GM19239 (cell line): ENCODE data around the gene ZNF664.

Experiments used
- DNase-seq: peaks from one replicate; pipeline ENCODE4 v3.0.0; 2011; ENCODE audit warnings: low spot score; ENCODE audit not compliant: insufficient read length
- FAIRE-seq: peaks from 2 replicates; lab custom pipeline; 2011; peaks lifted over from hg19 to GRCh38; lab: Jason Lieb, UNC

Gene ZNF664

GRCh38 chr12:124006085-124006845 is 33.2 kb downstream of the ZNF664 start:
- DNase-seq (peak; percentile 27), FAIRE-seq (peak; percentile 81)

GRCh38 chr12:124006846-124007713 is 34.1 kb downstream of the ZNF664 start:
- no peak for FAIRE-seq
- DNase-seq, result no peak

- DNase-seq (no peak), FAIRE-seq (no peak)
Observed at GRCh38 chr12:124007826-124008570, 35.0 kb downstream of the ZNF664 start.

GRCh38 chr12:124008595-124008994 is 35.6 kb downstream of the ZNF664 start:
- FAIRE-seq, result no peak
- DNase-seq, result no peak

- DNase-seq (no peak), FAIRE-seq (no peak)
Observed at GRCh38 chr12:124009781-124010180, 36.8 kb downstream of the ZNF664 start.

- FAIRE-seq, result no peak
- no peak for DNase-seq
Observed at GRCh38 chr12:124010687-124011086, 37.7 kb downstream of the ZNF664 start.

- no peak for DNase-seq
- no peak for FAIRE-seq
Observed at GRCh38 chr12:124011435-124012115, 38.6 kb downstream of the ZNF664 start.

GRCh38 chr12:124013073-124013472 is 40.1 kb downstream of the ZNF664 start:
- DNase-seq (no peak), FAIRE-seq (no peak)

- FAIRE-seq (no peak), DNase-seq (no peak)
Observed at GRCh38 chr12:124015494-124016461, 42.8 kb downstream of the ZNF664 start.

- DNase-seq (no peak), FAIRE-seq (no peak)
Observed at GRCh38 chr12:124017064-124017463, 44.0 kb downstream of the ZNF664 start.

GRCh38 chr12:124018539-124018938 is 45.5 kb downstream of the ZNF664 start:
- no peak for FAIRE-seq
- DNase-seq, result no peak

GRCh38 chr12:124019115-124019514 is 46.1 kb downstream of the ZNF664 start:
- DNase-seq, result no peak
- no peak for FAIRE-seq

- FAIRE-seq (no peak), DNase-seq (no peak)
Observed at GRCh38 chr12:124020514-124020949, 47.5 kb downstream of the ZNF664 start.

GRCh38 chr12:124021007-124021406 is 48.0 kb downstream of the ZNF664 start:
- no peak for FAIRE-seq

GRCh38 chr12:124022161-124022560 is 49.1 kb downstream of the ZNF664 start:
- no peak for FAIRE-seq
- no peak for DNase-seq

More at GRCh38 chr12:124021007-124021406, 48.0 kb downstream of the ZNF664 start:
- DNase-seq, result no peak

GRCh38 chr12:124024263-124024678 is 51.3 kb downstream of the ZNF664 start:
- FAIRE-seq (no peak), DNase-seq (no peak)

GRCh38 chr12:124024776-124025175 is 51.8 kb downstream of the ZNF664 start:
- no peak for FAIRE-seq
- DNase-seq, result no peak

GRCh38 chr12:124025661-124026060 is 52.6 kb downstream of the ZNF664 start:
- FAIRE-seq, result no peak
- no peak for DNase-seq
